Endothelial cell (in vitro differentiated cells): ENCODE measurements around the gene THRB. TPM values are rescaled to one million over a fixed set of nuclear protein-coding genes. Genes with fewer than 3 reads are reported as not detected.

Experiments
- DNase-seq: peaks from one replicate; pipeline ENCODE4 v3.0.0; 2021; ENCODE audit warnings: low spot score
- H3K27ac Mint-ChIP-seq: one replicate; pipeline ENCODE4 v1.8.0; 2021; ENCODE audit warnings: mixed read lengths, inconsistent platforms; ENCODE audit not compliant: unreplicated experiment
- H3K27me3 Mint-ChIP-seq: one replicate; pipeline ENCODE4 v1.8.0; 2021; ENCODE audit warnings: mild to moderate bottlenecking, moderate library complexity, mixed read lengths, inconsistent platforms; ENCODE audit not compliant: unreplicated experiment
- H3K36me3 Mint-ChIP-seq: one replicate; pipeline ENCODE4 v1.8.0; 2021; ENCODE audit warnings: mild to moderate bottlenecking, low read depth, mixed read lengths, inconsistent platforms; ENCODE audit not compliant: unreplicated experiment
- H3K4me1 Mint-ChIP-seq: one replicate; pipeline ENCODE4 v1.8.0; 2021; ENCODE audit warnings: mild to moderate bottlenecking, mixed read lengths, inconsistent platforms; ENCODE audit not compliant: unreplicated experiment
- H3K4me3 Mint-ChIP-seq: one replicate; pipeline ENCODE4 v1.8.0; 2021; ENCODE audit warnings: mild to moderate bottlenecking, mixed read lengths, inconsistent platforms; ENCODE audit not compliant: unreplicated experiment
- H3K9me3 Mint-ChIP-seq: one replicate; pipeline ENCODE4 v1.8.0; 2021; ENCODE audit warnings: mixed read lengths, inconsistent platforms; ENCODE audit not compliant: unreplicated experiment
- CTCF ChIP-seq: fragments of 200-600 bp; sonication (generic); IDR thresholded peaks from one replicate; pipeline ENCODE4 v1.5.0; 2021; ENCODE audit warnings: antibody characterized with exemption; ENCODE audit not compliant: unreplicated experiment
- total RNA-seq: library from RNA; stranded (reverse); fragmentation: NEBNext Ultra II Directional; extraction: Animal tissue kit (Norgen Biotek cat#: 25700); gene quantifications from one replicate; pipeline ENCODE4 v1.2.1, GENCODE V29; 2021; ENCODE audit not compliant: unreplicated experiment

THRB gene
- total RNA-seq, 1 donor from 2014 or later, result 0.38 TPM

GRCh38 chr3:24475925-24476324, 18.7 kb downstream of the THRB start:
- no peaks in the 10 kb centered on the region for H3K4me1 Mint-ChIP-seq
- DNase-seq, result no peak
- H3K9me3 Mint-ChIP-seq, result no peaks in the 10 kb centered on the region
- peaks cover 1% of the 10 kb centered on the region for H3K27me3 Mint-ChIP-seq
- no peaks in the 10 kb centered on the region for H3K36me3 Mint-ChIP-seq
- TF ChIP-seq CTCF, result no peak
- no peak overlapping the region for H3K27ac Mint-ChIP-seq
- H3K4me3 Mint-ChIP-seq, result no peak overlapping the region

GRCh38 chr3:24474862-24475261, 19.8 kb downstream of the THRB start:
- Mint-ChIP-seq H3K4me1 (no peaks in the 10 kb centered on the region), H3K36me3 (no peaks in the 10 kb centered on the region), H3K4me3 (no peak overlapping the region), H3K27me3 (peaks cover 1% of the 10 kb centered on the region), H3K27ac (no peak overlapping the region), H3K9me3 (no peaks in the 10 kb centered on the region)
- DNase-seq, result no peak
- TF ChIP-seq CTCF, result no peak

DNA sequence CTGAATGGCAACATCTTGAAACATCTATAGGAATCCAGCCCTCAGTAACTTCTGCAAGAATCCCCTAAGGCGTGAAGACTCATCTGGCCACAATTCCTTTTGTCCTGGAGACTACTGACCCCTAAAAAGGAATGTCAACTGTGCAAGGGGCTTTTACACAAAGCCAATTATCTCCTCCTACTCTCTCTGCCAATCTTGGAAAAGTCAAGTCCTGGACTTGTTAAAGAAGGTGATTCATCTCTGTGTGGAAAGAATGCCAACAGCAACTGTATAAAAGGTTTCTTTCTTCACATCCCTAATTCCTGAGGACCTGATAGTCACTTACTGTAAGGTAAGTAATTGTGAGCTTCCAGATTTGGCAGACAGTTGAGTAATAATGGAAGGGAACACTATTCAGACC, 22.3 kb downstream of the THRB start:
- DNase-seq, result no peak
- Mint-ChIP-seq H3K4me3 (no peak overlapping the region), H3K9me3 (no peaks in the 10 kb centered on the region), H3K27ac (no peak overlapping the region), H3K36me3 (no peaks in the 10 kb centered on the region), H3K27me3 (no peaks in the 10 kb centered on the region), H3K4me1 (no peaks in the 10 kb centered on the region)
- TF ChIP-seq CTCF, result no peak

DNA sequence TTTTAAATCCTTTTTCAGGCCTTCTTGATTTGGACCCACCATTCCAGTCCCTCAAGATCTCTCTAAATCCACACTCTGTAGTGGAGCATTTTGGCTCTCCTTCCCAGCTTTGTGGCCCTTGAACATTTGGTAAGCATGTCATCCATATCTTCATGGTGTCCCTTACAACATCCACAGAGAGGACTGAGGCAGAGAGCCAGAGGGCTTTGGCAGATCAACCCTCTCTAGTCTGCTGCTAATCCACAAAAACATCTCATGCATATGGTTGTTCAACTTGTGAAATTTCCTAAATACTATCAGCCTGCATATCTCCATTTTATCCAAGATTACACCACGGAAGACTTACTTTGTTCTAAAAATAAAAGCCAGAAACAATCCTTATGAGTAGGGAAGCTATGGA, 23.2 kb downstream of the THRB start:
- H3K27ac Mint-ChIP-seq, result no peak overlapping the region
- no peak for TF ChIP-seq CTCF
- no peaks in the 10 kb centered on the region for H3K9me3 Mint-ChIP-seq
- no peaks in the 10 kb centered on the region for H3K4me1 Mint-ChIP-seq
- DNase-seq, result no peak
- H3K36me3 Mint-ChIP-seq, result no peaks in the 10 kb centered on the region
- no peak overlapping the region for H3K4me3 Mint-ChIP-seq
- H3K27me3 Mint-ChIP-seq, result no peaks in the 10 kb centered on the region

- Mint-ChIP-seq H3K27ac (no peak overlapping the region), H3K4me1 (no peaks in the 10 kb centered on the region), H3K9me3 (no peaks in the 10 kb centered on the region), H3K4me3 (no peak overlapping the region), H3K36me3 (no peaks in the 10 kb centered on the region), H3K27me3 (no peaks in the 10 kb centered on the region)
- DNase-seq, result no peak
- TF ChIP-seq CTCF, result no peak
These were observed 24.4 kb downstream of the THRB start for GRCh38 chr3:24470277-24470676.
